ENCODE data around the gene SLC1A7.

GRCh38 chr1:53163291-53163768, 20.9 kb upstream of the SLC1A7 start:
- TF ChIP-seq, protein P1, sequence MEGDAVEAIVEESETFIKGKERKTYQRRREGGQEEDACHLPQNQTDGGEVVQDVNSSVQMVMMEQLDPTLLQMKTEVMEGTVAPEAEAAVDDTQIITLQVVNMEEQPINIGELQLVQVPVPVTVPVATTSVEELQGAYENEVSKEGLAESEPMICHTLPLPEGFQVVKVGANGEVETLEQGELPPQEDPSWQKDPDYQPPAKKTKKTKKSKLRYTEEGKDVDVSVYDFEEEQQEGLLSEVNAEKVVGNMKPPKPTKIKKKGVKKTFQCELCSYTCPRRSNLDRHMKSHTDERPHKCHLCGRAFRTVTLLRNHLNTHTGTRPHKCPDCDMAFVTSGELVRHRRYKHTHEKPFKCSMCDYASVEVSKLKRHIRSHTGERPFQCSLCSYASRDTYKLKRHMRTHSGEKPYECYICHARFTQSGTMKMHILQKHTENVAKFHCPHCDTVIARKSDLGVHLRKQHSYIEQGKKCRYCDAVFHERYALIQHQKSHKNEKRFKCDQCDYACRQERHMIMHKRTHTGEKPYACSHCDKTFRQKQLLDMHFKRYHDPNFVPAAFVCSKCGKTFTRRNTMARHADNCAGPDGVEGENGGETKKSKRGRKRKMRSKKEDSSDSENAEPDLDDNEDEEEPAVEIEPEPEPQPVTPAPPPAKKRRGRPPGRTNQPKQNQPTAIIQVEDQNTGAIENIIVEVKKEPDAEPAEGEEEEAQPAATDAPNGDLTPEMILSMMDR (IDR thresholded peaks at IDR 0.05): no peak
- no peak for TF ChIP-seq POLR2A (IDR thresholded peaks at IDR 0.05)
